SHP77 treated with DMSO at 0.1 percent for 48 hours (cell line): ENCODE results near the gene SIVA1.

Experiments used
- DNase-seq: peaks from one replicate; lab custom pipeline; 2025; lab: John Stamatoyannopoulos, UW

The SIVA1 gene

GRCh38 chr14:104751539-104752422 lies 1.2 kb upstream of the SIVA1 start:
- DNase-seq = no peak

GRCh38 chr14:104752423-104752734 lies 568 bp upstream of the SIVA1 start:
- no peak for DNase-seq

- no peak for DNase-seq
Observed at GRCh38 chr14:104753528-104754212, 723 bp downstream of the SIVA1 start.

GRCh38 chr14:104754213-104754851 lies 1.4 kb downstream of the SIVA1 start:
- no peak for DNase-seq

- DNase-seq = no peak
Observed at GRCh38 chr14:104755621-104756020, 2.7 kb downstream of the SIVA1 start.

GRCh38 chr14:104756477-104757237 lies 3.7 kb downstream of the SIVA1 start:
- no peak for DNase-seq

GRCh38 chr14:104757238-104757585 lies 4.3 kb downstream of the SIVA1 start:
- DNase-seq = no peak

GRCh38 chr14:104757681-104758392 lies 4.9 kb downstream of the SIVA1 start:
- no peak for DNase-seq

- DNase-seq = no peak
Observed at GRCh38 chr14:104758981-104759969, 6.3 kb downstream of the SIVA1 start.

- no peak for DNase-seq
Observed at GRCh38 chr14:104765517-104765916, 12.6 kb downstream of the SIVA1 start.

GRCh38 chr14:104766256-104766862 lies 13.4 kb downstream of the SIVA1 start:
- DNase-seq = no peak

- DNase-seq = no peak
Observed at GRCh38 chr14:104766863-104767633, 14.1 kb downstream of the SIVA1 start.

- DNase-seq = no peak
Observed at GRCh38 chr14:104767634-104767918, 14.6 kb downstream of the SIVA1 start.

- peak; percentile 23 for DNase-seq
Observed at GRCh38 chr14:104768437-104769323, 15.7 kb downstream of the SIVA1 start.

- DNase-seq = no peak
Observed at GRCh38 chr14:104769324-104770071, 16.6 kb downstream of the SIVA1 start.

GRCh38 chr14:104770072-104770579 lies 17.2 kb downstream of the SIVA1 start:
- DNase-seq = no peak

GRCh38 chr14:104770851-104771272 lies 17.9 kb downstream of the SIVA1 start:
- no peak for DNase-seq
